Heart left ventricle (tissue), 16 donors: ENCODE measurements around the gene VASH2. TPM values are rescaled to one million over a fixed set of nuclear protein-coding genes. Genes with fewer than 3 reads are reported as not detected.
"Not testable (repeated sequence)": the region's sequence is repeated elsewhere in the genome, so short reads cannot be mapped to it uniquely, and the experiment has no call there.

Experiments used
- ATAC-seq, 4 donors: fragments of 200-7000 bp; cut with Tn5 transposase; one replicate each; pipeline ENCODE4 v1.9.1; 2020 to 2022; ENCODE audit warnings: moderate library complexity in 4 of 4, mild to moderate bottlenecking in 3 of 4, moderate number of reproducible peaks in 1 of 4
- DNase-seq, 5 donors: peaks; one replicate each; pipeline ENCODE4 v3.0.0-alpha.2; 2020
- H3K27ac ChIP-seq, 12 donors: fragments of 200-600 bp; sonication (generic) in 4 of 12; one replicate each; pipeline versions ENCODE4 v1.5.0 to v1.8.0; 2016 to 2022; ENCODE audit warnings: mild to moderate bottlenecking in 2 of 12
- H3K27me3 ChIP-seq, 9 donors: fragments of 200-600 bp; sonication (generic) in 2 of 9; one replicate each; pipeline versions ENCODE4 v1.5.1 to v1.8.0; 2016 to 2022; ENCODE audit warnings: mild to moderate bottlenecking in 3 of 9
- H3K36me3 ChIP-seq, 9 donors: fragments of 200-600 bp; sonication (generic) in 2 of 9; one replicate each; pipeline versions ENCODE4 v1.5.0 to v1.8.0; 2018 to 2022; ENCODE audit warnings: mild to moderate bottlenecking in 2 of 9
- H3K4me1 ChIP-seq, 12 donors: fragments of 200-600 bp; sonication (generic) in 4 of 12; one replicate each; pipeline versions ENCODE4 v1.5.0 to v1.8.0; 2016 to 2022; ENCODE audit warnings: mild to moderate bottlenecking in 3 of 12
- H3K4me3 ChIP-seq, 12 donors: fragments of 200-600 bp; sonication (generic) in 4 of 12; one replicate each; pipeline versions ENCODE4 v1.5.0 to v1.8.0; 2017 to 2022; ENCODE audit warnings: mild to moderate bottlenecking in 9 of 12, moderate library complexity in 4 of 12
- H3K9me3 ChIP-seq, 12 donors: fragments of 200-600 bp; sonication (generic) in 4 of 12; one replicate each; pipeline versions ENCODE4 v1.5.0 to v1.8.0; 2016 to 2022; ENCODE audit warnings: mild to moderate bottlenecking in 1 of 12
- POLR2A ChIP-seq, 2 donors: fragments of 450-650 bp; IDR thresholded peaks; one replicate each; pipeline ENCODE4 v1.6.1; 2017; ENCODE audit warnings: antibody characterized with exemption in 2 of 2, mild to moderate bottlenecking in 2 of 2, moderate library complexity in 2 of 2
- WGBS, 4 donors: extraction: QIAGEN DNeasy Blood & Tissue Kit in 2 of 4; methylation state at CpG; one replicate each; pipeline versions ENCODE4 v1.1.5 to v1.1.7; 2013 to 2018; 5-methylcytosine and 5-hydroxymethylcytosine counted together
- intact Hi-C, 10 donors: fragments of 100-400 bp; cut with DNase I; formaldehyde crosslinking; loops; one replicate each; pipeline versions ENCODE4 v1.11.1 to v1.14.2; 2022
- polyA plus RNA-seq, 2 donors: library from polyadenylated mRNA; stranded (reverse); fragments of 200-250 nt; gene quantifications; one replicate each; pipeline ENCODE4 v1.2.3, GENCODE V29; 2013
- total RNA-seq, 9 donors: library from RNA; depleted of rRNA in 2 of 9; stranded (reverse); fragments of >200 nt in 2 of 9; fragmentation: NEBNext Ultra II Directional in 3 of 9; extraction: Animal tissue kit (Norgen Biotek cat#: 25700) in 3 of 9; gene quantifications; one replicate each; pipeline versions ENCODE4 v1.1.0 to v1.2.4, GENCODE V29; 2016 to 2023
- TF ChIP-seq, protein P1 (sequence below), 12 donors: fragments of 200-600 bp; sonication (generic) in 4 of 12; IDR thresholded peaks; one replicate each; pipeline versions ENCODE4 v1.5.0 to v1.8.0; 2018 to 2022; ENCODE audit warnings: antibody characterized with exemption in 12 of 12, mild to moderate bottlenecking in 5 of 12
- donor health status: ischemic (EF 13 %, LVEDD 7.1; RV severe dilation, severe dysfunction).
- donor health status: healthy with polysubstance abuse.
- donor health status: DM: no; HTN: yes; CAD: no.
- donor health status: DM: no; HTN: no; CAD: no.
- donor health status: ischemic (EF 25% LVEDD 6.9; RV normal size, moderate dysfunction).
- donor health status: ischemic (EF 25% LVEDD 5.7; RV mildly dilated, moderate dysfunction).
- donor health status: healthy.
- donor health status: DM: yes; HTN: yes; CAD: no.
- donor health status: ischemic (EF 35%, LVEDD 5.7; RV mildly dilated, moderate dysfunction).
- donor health status: nonischemic (EF 11% LVEDD 7.7; RV severe dilation, severe dysfunction).
- donor health status: DM: yes; HTN: yes; CAD: no.
- donor health status: PGD.
- donor health status: ischemic (EF 29% LVEDD 5.4; RV normal size, mild dysfunction).
- donor health status: nonischemic (EF 23%, LVEDD 6.1; RV moderate dilation, normal function).

Gene VASH2
- total and polyA plus RNA-seq, 11 donors = 0.19 to 2.6 (median 0.53) TPM; not detected in 1

DNA sequence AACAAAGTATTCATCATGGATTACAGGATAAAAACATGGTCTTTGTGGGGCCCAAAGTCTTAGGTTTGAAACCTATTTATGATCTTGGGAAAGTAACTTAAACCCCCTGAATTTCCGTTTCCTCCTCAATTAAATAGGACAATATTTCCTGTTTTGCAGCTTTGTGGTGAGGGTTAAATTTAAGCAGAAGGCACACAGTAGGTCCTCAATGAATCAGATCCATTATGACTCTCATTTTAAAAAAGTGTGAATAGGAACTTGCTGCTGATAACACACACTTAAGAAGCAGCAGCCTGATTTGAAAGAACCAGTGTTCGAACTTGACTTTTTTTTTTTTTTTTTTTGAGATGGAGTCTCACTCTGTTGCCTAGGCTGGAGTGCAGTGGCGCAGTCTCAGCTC is 41.4 kb upstream of the VASH2 start:
- DNase-seq (no peak), ATAC-seq (no peak)
- H3K27me3 ChIP-seq = no peaks in the 10 kb centered on the region
- no peaks in the 10 kb centered on the region for H3K4me1 ChIP-seq
- intact Hi-C loops = no loop called here
- H3K27ac ChIP-seq = no peak overlapping the region
- TF ChIP-seq POLR2A (IDR thresholded peaks at IDR 0.05) = no peak
- no peak overlapping the region for H3K4me3 ChIP-seq
- WGBS, 4 donors = 79 to 94% (median 92%) methylated on average over 2 to 3 of the region's 3 CpGs
- H3K9me3 ChIP-seq = peaks cover 0 to 10% (median 0%) of the 10 kb centered on the region in 12 donors
- H3K36me3 ChIP-seq = no peaks in the 10 kb centered on the region

DNA sequence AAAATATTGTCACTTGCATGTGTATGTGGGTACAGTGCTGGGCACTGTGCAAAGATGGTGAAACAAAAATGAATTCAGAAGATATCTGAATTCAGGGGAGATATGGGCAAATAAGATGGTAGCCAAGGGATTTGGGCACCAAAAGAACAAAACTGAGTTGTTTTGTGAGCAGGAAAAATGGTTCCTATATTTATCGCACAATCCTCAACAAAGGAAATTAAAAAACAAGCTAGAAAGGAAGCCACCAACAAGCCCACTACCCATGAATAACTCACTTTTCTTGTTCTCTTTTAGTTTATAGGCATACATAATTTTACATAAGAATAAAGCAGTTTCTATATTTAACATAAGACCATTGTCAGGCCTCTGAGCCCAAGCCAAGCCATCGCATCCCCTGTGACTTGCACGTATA is 40.7 kb upstream of the VASH2 start:
- intact Hi-C loops = no loop called here
- 89 to 94% (median 90%) methylated on average over 3 of the region's 3 CpGs for WGBS, 4 donors
- TF ChIP-seq, protein P1, sequence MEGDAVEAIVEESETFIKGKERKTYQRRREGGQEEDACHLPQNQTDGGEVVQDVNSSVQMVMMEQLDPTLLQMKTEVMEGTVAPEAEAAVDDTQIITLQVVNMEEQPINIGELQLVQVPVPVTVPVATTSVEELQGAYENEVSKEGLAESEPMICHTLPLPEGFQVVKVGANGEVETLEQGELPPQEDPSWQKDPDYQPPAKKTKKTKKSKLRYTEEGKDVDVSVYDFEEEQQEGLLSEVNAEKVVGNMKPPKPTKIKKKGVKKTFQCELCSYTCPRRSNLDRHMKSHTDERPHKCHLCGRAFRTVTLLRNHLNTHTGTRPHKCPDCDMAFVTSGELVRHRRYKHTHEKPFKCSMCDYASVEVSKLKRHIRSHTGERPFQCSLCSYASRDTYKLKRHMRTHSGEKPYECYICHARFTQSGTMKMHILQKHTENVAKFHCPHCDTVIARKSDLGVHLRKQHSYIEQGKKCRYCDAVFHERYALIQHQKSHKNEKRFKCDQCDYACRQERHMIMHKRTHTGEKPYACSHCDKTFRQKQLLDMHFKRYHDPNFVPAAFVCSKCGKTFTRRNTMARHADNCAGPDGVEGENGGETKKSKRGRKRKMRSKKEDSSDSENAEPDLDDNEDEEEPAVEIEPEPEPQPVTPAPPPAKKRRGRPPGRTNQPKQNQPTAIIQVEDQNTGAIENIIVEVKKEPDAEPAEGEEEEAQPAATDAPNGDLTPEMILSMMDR (IDR thresholded peaks at IDR 0.05) = no peak
- TF ChIP-seq POLR2A (IDR thresholded peaks at IDR 0.05) = no peak
- no peaks in the 10 kb centered on the region for H3K36me3 ChIP-seq
- no peak overlapping the region for H3K27ac ChIP-seq
- H3K4me1 ChIP-seq = no peaks in the 10 kb centered on the region
- ATAC-seq = no peak
- no peak overlapping the region for H3K4me3 ChIP-seq
- DNase-seq = no peak
- H3K27me3 ChIP-seq = no peaks in the 10 kb centered on the region
- H3K9me3 ChIP-seq = peaks cover 0 to 10% (median 0%) of the 10 kb centered on the region in 12 donors

DNA sequence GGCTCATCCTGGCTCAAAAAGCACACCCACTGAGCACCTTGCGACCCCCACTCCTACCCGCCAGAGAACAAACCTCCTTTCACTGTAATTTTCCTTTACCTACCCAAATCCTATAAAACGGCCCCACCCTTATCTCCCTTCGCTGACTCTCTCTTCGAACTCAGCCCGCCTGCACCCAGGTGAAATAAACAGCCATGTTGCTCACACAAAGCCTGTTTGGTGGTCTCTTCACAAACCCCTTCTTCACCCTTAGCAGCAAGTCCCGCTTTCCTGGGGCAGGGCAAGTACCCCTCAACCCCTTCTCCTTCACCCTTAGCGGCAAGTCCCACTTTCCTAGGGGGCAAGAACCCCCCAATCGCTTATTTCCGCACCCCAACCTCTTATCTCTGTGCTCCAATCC is 40.1 kb upstream of the VASH2 start:
- H3K27ac ChIP-seq, DNase-seq, H3K9me3 ChIP-seq, H3K36me3 ChIP-seq, H3K4me1 ChIP-seq, H3K27me3 ChIP-seq, H3K4me3 ChIP-seq, intact Hi-C loops, ATAC-seq: not testable (repeated sequence)
- 66 to 83% (median 73%) methylated on average over 7 to 9 of the region's 10 CpGs for WGBS, 4 donors

DNA sequence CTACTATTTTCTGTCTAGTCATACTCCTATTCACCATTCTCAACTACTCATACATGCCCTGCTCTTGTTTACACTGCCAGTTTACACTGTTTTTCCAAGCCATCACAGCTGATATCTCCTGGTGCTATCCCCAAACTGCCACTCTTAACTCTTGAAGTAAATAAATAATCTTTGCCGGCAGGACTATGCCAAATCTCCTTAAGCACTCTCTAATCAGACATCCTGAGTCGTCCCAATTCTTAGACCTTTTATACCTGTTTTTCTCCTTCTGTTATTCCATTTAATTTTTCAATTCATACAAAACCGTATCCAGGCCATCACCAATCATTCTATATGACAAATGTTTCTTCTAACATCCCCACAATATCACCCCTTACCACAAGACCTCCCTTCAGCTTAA is 36.7 kb upstream of the VASH2 start:
- 76 to 87% (median 81%) methylated on average over 2 to 3 of the region's 3 CpGs for WGBS, 4 donors
- H3K36me3 ChIP-seq, H3K27ac ChIP-seq, intact Hi-C loops, ATAC-seq, H3K27me3 ChIP-seq, H3K9me3 ChIP-seq, H3K4me3 ChIP-seq, DNase-seq: not testable (repeated sequence)
- H3K4me1 ChIP-seq = peaks cover 0 to 14% (median 0%) of the 10 kb centered on the region in 12 donors

DNA sequence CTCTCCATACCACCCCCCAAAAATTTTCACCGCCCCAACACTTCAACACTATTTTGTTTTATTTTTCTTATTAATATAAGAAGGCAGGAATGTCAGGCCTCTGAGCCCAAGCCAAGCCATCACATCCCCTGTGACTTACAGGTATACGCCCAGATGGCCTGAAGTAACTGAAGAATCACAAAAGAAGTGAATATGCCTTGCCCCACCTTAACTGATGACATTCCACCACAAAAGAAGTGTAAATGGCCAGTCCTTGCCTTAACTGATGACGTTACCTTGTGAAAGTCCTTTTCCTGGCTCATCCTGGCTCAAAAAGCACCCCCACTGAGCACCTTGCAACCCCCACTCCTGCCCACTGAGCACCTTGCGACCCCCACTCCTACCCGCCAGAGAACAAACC is 36.2 kb upstream of the VASH2 start:
- H3K27me3 ChIP-seq, H3K27ac ChIP-seq, H3K4me3 ChIP-seq, H3K36me3 ChIP-seq, ATAC-seq, intact Hi-C loops, DNase-seq, H3K9me3 ChIP-seq: not testable (repeated sequence)
- peaks cover 0 to 14% (median 0%) of the 10 kb centered on the region in 12 donors for H3K4me1 ChIP-seq
- WGBS, 4 donors = 68 to 81% (median 79%) methylated on average over 4 to 5 of the region's 5 CpGs

DNA sequence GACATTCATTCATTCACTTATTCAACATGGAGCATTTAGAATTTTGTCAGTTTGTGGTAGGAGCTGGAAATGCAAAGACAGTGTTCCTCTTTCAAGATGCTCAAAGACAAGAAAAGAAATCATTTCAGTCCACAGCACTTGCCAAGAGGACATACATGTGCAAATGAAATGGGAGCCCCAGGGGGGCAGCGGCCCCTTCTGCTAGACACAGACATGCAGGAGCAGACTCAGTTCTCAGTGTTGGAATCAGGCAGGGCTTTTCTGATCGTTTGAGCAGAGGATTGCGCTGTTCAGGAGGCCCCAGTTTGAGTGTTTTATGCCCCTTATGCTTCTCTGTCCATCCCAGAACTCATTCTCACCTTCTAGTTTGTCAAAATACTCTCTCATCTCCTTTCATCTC is 35.6 kb upstream of the VASH2 start:
- TF ChIP-seq, protein P1 (IDR thresholded peaks at IDR 0.05) = no peak
- no peak for TF ChIP-seq POLR2A (IDR thresholded peaks at IDR 0.05)
- H3K27ac ChIP-seq = no peak overlapping the region

More for the DNA sequence above, 35.6 kb upstream of the VASH2 start:
- DNase-seq (no peak), ATAC-seq (no peak)
- Histone ChIP-seq H3K4me1 (peaks cover 0 to 14% (median 0%) of the 10 kb centered on the region in 12 donors), H3K9me3 (no peaks in the 10 kb centered on the region), H3K4me3 (no peak overlapping the region), H3K36me3 (no peaks in the 10 kb centered on the region), H3K27me3 (peaks cover 0 to 9% (median 0%) of the 10 kb centered on the region in 9 donors)
- intact Hi-C loops = no loop called here
- WGBS, 4 donors = 51 to 66% (median 55%) methylated on average over 3 of the region's 3 CpGs
